Subcutaneous abdominal adipose tissue (tissue), 5 donors: Measurements from ENCODE around the gene SLC25A33.

Experiments
- H3K27ac ChIP-seq: one replicate; pipeline ENCODE4 v1.7.0; 2013; ENCODE audit warnings: low read depth, mild to moderate bottlenecking, inconsistent platforms, low read length, moderate library complexity
- H3K27me3 ChIP-seq, 5 donors: one replicate each; pipeline ENCODE4 v1.7.0; 2013; ENCODE audit warnings: low read length in 5 of 5, inconsistent platforms in 1 of 5; ENCODE audit not compliant: control insufficient read depth in 5 of 5, insufficient read depth in 4 of 5
- H3K36me3 ChIP-seq, 5 donors: one replicate each; pipeline ENCODE4 v1.7.0; 2013; ENCODE audit warnings: low read length in 5 of 5; ENCODE audit not compliant: control insufficient read depth in 5 of 5, insufficient read depth in 5 of 5
- H3K4me1 ChIP-seq, 5 donors: one replicate each; pipeline ENCODE4 v1.7.0; 2013; ENCODE audit warnings: low read length in 5 of 5, mild to moderate bottlenecking in 3 of 5, moderate library complexity in 1 of 5; ENCODE audit not compliant: control insufficient read depth in 5 of 5, insufficient read depth in 5 of 5
- H3K4me3 ChIP-seq, 5 donors: one replicate each; pipeline ENCODE4 v1.7.0; 2013; ENCODE audit warnings: low read length in 5 of 5, low read depth in 1 of 5
- H3K9ac ChIP-seq, 5 donors: one replicate each; pipeline ENCODE4 v1.7.0; 2013; ENCODE audit warnings: low read length in 5 of 5, mild to moderate bottlenecking in 4 of 5, moderate library complexity in 3 of 5
- H3K9me3 ChIP-seq, 5 donors: one replicate each; pipeline ENCODE4 v1.7.0; 2013; ENCODE audit warnings: low read length in 5 of 5; ENCODE audit not compliant: control insufficient read depth in 5 of 5
- donor health status: healthy.
- donor health status: healthy.
- donor health status: healthy.
- donor health status: healthy.
- donor health status: healthy.

SLC25A33 gene

DNA sequence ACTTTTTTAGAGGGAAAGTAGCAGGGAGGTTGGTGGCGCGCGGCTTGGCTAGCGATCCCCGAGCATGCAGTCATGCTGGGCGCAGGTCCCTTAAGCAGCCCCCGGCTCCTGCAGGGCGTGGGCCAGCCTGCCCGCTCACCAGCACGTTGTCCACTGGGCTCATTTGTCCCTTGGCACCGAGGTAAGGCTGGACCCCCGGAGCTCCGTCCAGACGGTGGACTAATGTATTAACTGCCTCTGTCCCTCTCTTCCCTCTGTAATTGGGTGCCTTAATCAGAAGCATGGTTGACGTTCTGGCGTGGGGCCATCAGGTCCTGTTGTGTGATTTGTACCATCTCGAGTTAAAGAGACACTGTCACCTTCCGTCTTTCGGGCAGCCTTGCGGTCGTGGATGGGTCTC lies 67.2 kb downstream of the SLC25A33 start:
- H3K36me3 ChIP-seq = peaks cover 0 to 96% (median 66%) of the 10 kb centered on the region in 5 donors
- H3K4me3 ChIP-seq = no peak overlapping the region
- H3K9ac ChIP-seq = no peak overlapping the region
- H3K27me3 ChIP-seq = no peaks in the 10 kb centered on the region
- no peak overlapping the region for H3K27ac ChIP-seq
- H3K9me3 ChIP-seq = no peaks in the 10 kb centered on the region
- no peaks in the 10 kb centered on the region for H3K4me1 ChIP-seq

DNA sequence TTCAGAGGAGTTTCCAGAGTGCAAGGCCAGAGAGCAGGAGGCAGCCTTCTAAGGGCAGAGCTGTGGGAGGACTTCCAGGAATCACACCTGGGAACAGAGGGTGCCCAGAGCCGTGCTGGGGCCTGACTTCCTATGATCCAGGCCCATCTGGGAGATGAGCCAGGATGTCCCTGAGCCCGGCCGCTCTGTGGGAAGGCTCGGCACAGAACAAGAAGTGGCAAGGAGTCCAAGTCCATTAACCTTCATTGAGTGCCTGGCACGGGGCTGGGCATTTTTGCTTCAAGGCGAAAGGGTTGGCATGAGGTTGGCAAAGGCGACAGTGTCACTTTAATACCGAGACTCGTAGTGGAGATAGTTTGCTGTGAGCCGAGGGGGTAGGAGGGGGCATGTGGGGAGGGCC lies 67.7 kb downstream of the SLC25A33 start:
- Histone ChIP-seq H3K36me3 (peaks cover 0 to 96% (median 64%) of the 10 kb centered on the region in 5 donors), H3K4me3 (no peak overlapping the region), H3K27ac (no peak overlapping the region), H3K9ac (no peak overlapping the region), H3K27me3 (no peaks in the 10 kb centered on the region), H3K9me3 (no peaks in the 10 kb centered on the region), H3K4me1 (no peaks in the 10 kb centered on the region)

DNA sequence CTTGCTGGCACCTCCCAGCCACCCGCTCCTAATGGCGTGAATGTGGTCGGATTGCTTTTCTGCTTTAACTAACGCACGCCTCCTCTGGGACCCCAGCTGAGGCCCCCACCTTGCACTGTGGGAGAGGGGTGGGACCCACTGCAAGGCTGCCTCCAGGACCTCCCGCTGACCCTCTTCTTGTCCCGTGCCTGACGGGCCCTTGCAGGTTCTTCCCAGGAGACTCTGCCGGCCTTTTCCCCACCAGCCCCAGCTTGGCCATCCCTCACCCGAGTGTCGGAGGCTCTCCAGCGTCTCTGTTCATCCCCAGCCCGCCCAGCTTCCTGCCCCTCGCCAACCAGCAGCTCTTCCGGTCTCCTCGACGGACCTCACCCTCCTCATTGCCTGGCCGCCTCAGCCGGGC lies 68.1 kb downstream of the SLC25A33 start:
- Histone ChIP-seq H3K27ac (no peak overlapping the region), H3K9me3 (no peaks in the 10 kb centered on the region), H3K36me3 (peaks cover 0 to 96% (median 63%) of the 10 kb centered on the region in 5 donors), H3K4me3 (no peak overlapping the region), H3K27me3 (no peaks in the 10 kb centered on the region), H3K4me1 (no peaks in the 10 kb centered on the region), H3K9ac (no peak overlapping the region)

DNA sequence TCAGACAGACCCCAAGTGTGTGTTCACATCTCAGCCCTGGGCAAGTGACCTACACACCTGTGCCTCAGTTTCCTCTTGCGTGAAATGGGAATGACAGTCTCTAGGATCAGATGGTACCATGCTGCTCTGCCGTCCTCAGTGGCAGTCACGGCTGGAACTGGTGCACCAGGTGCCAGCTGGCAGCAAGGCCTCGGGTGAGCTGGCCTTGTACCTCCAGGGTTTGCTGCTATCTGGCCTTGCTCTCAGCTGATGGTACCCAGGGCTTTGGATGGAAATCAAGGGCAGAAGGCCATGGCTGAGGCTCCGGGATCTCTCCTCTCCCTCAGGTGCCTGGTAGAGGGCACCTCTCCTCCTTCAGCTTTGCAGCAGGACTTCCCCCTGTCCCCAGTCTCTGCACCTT lies 70.7 kb downstream of the SLC25A33 start:
- H3K36me3 ChIP-seq = peaks cover 0 to 89% (median 56%) of the 10 kb centered on the region in 5 donors
- no peak overlapping the region for H3K4me3 ChIP-seq
- H3K9ac ChIP-seq = no peak overlapping the region

DNA sequence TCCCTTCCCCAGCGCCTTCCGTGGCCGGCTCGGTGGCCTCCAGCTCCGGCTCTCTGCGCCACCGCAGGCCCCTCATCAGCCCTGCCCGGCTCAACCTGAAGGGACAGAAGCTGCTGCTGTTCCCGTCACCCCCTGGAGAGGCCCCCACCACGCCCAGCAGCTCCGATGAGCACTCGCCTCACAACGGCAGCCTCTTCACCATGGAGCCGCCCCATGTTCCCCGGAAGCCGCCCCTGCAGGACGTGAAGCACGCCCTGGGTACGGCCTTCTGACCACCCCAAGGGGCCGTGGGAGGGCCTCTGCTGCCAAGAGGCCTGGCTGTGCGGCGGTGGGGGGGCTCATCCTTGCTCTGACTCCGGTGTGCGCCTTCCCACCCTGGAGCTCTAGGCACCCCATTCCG lies 71.3 kb downstream of the SLC25A33 start:
- Histone ChIP-seq H3K36me3 (peaks cover 0 to 85% (median 55%) of the 10 kb centered on the region in 5 donors), H3K9me3 (no peaks in the 10 kb centered on the region)

More for the DNA sequence above, 70.7 kb downstream of the SLC25A33 start:
- H3K27ac ChIP-seq = no peak overlapping the region
- no peaks in the 10 kb centered on the region for H3K4me1 ChIP-seq
- H3K9me3 ChIP-seq = no peaks in the 10 kb centered on the region
- H3K27me3 ChIP-seq = no peaks in the 10 kb centered on the region

DNA sequence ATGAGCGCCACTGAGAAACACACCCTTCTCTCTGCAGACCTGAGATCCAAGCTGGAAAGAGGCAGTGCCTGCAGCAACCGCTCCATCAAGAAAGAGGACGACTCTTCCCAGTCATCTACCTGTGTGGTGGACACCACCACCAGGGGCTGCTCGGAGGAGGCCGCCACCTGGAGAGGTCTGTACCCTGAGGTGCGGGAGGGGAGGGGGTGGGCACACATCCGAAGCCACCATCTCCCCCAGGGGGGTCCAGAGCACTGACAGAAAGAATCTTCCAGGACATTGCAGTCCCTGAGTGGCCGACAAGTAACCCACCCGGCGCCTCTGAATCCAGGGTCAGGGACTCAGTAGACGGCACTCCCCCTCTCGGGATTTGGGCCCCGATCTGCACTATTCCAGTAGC lies 72.5 kb downstream of the SLC25A33 start:
- Histone ChIP-seq H3K9ac (no peak overlapping the region), H3K27me3 (no peaks in the 10 kb centered on the region), H3K36me3 (peaks cover 0 to 73% (median 54%) of the 10 kb centered on the region in 5 donors), H3K4me3 (no peak overlapping the region), H3K27ac (no peak overlapping the region), H3K9me3 (no peaks in the 10 kb centered on the region), H3K4me1 (peaks cover 0 to 5% (median 0%) of the 10 kb centered on the region in 5 donors)

More for the DNA sequence above, 71.3 kb downstream of the SLC25A33 start:
- Histone ChIP-seq H3K4me3 (no peak overlapping the region), H3K27ac (no peak overlapping the region), H3K4me1 (peaks cover 0 to 2% (median 0%) of the 10 kb centered on the region in 5 donors), H3K27me3 (no peaks in the 10 kb centered on the region), H3K9ac (no peak overlapping the region)

DNA sequence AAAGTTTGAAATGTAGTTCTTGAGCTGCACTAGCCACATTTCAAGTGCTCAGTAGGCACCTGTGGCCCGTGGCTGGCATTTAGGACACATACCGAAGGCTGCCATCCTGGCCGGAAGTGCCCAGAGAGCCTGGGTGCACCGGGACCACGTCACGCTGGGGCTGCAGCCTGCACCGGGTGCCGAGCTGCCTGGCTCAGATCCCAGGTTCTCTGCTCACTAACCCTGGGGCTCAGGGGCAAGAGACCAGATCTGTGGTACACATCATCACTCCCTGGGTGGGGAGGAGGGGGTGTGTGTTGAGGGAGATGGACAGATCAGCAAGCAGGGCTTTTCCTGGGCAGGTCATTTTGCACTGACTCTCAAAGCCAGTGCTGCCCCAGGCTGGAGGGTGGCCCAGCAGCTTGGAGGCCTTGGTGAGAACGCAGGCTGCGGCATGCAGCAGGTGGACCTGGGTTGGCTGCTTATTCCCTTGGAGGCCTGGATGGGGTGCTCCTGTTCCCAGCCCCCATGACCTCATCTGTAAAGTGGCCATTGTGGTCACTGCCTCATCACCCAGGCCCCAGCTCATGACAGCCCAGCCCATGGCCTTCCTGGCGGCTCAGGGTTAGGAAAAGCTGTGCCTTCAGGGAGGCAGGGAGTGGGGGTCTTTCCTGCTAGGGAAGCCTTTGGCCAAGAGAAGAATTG lies 73.0 kb downstream of the SLC25A33 start:
- no peak overlapping the region for H3K27ac ChIP-seq
- H3K27me3 ChIP-seq = no peaks in the 10 kb centered on the region
- no peak overlapping the region for H3K9ac ChIP-seq
- H3K4me3 ChIP-seq = no peak overlapping the region
- peaks cover 0 to 5% (median 0%) of the 10 kb centered on the region in 5 donors for H3K4me1 ChIP-seq
- H3K36me3 ChIP-seq = peaks cover 0 to 69% (median 53%) of the 10 kb centered on the region in 5 donors
- no peaks in the 10 kb centered on the region for H3K9me3 ChIP-seq

DNA sequence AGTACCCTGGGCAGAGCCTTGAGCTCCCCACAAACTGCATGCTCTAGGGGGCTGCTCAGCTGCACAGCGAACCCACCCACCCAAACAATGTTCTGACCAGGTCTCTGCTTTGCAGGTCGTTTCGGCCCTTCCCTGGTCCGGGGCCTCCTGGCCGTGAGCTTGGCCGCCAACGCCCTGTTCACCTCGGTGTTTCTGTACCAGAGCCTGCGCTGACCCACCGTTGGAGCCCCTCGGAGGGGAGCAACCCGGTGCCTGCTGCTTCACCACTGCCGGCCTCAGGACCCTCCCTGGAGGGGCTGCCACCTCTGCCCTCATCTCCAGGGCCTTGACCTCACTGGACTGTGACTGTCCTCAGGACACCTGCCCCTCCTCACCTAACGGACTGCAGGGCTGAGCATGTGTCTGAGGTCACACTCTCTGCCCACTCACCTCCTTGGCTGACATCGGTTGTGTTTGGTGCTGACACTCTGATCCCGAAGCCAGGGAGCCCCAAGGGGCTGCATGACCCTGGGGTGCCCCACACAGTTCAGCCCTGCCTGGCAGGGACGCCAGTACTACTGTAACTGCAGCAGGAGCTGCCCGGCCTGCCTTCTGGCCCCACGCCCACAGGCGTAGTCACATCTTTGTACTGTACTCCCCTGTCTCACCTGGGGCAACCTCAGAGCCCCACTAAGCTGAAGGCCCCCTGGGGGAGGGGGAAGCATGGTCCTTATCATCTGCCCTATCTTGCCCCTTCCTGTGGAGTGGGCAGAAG lies 73.8 kb downstream of the SLC25A33 start:
- Histone ChIP-seq H3K36me3 (peaks cover 0 to 61% (median 47%) of the 10 kb centered on the region in 5 donors), H3K9me3 (no peaks in the 10 kb centered on the region), H3K27ac (no peak overlapping the region), H3K27me3 (peaks cover 0 to 7% (median 5%) of the 10 kb centered on the region in 5 donors), H3K4me3 (no peak overlapping the region), H3K9ac (no peak overlapping the region), H3K4me1 (peaks cover 0 to 5% (median 0%) of the 10 kb centered on the region in 5 donors)

DNA sequence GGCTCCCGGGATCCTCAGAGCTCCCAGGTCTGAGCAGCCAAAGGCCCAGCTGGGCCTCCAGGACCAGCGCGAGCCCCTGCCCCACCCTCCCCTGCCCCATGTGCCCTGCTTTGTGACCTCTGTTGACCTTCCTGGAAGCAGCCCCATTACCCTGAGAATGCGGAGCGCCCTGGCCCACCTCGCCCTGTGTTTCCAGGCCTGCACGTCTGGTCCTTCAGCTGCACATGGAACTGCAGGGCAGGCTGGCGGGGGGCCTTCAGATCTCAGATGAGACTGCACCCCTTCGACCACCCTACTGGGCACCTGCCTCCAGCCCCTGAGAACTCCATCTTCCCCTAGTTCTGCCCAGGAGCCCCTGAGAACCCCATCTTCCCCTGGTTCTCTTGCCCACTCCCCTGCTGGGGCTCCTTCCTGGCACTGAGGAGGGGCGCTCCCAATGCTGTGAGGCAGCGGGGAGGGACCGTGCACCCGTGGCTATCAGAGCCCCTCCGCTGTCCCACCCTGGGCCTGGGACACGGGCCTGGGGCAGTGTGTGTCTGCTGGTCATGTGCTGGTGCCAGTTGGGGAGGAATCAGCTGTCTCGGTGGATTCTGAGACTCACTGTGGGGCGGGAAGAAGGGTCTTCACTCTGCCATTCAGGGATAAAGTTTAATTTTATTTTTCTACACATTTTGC lies 74.5 kb downstream of the SLC25A33 start:
- H3K9ac ChIP-seq = no peak overlapping the region
- H3K4me1 ChIP-seq = peaks cover 0 to 5% (median 0%) of the 10 kb centered on the region in 5 donors
- H3K27ac ChIP-seq = no peak overlapping the region
- H3K9me3 ChIP-seq = no peaks in the 10 kb centered on the region
- peaks cover 1 to 12% (median 8%) of the 10 kb centered on the region in 5 donors for H3K27me3 ChIP-seq
- H3K36me3 ChIP-seq = peaks cover 0 to 54% (median 40%) of the 10 kb centered on the region in 5 donors
- no peak overlapping the region for H3K4me3 ChIP-seq
